ENCODE data around the gene WDFY2.
"Not testable (repeated sequence)": the region's sequence is repeated elsewhere in the genome, so short reads cannot be mapped to it uniquely, and the experiment has no call there.

Gene WDFY2

GRCh38 chr13:51673165-51673564, 88.9 kb downstream of the WDFY2 start:
- DNase-seq: no peak

GRCh38 chr13:51674276-51674675, 90.0 kb downstream of the WDFY2 start:
- DNase-seq: no peak

GRCh38 chr13:51675385-51675784, 91.1 kb downstream of the WDFY2 start:
- DNase-seq: no peak

- no peak for DNase-seq
Measured at GRCh38 chr13:51675877-51676276, 91.6 kb downstream of the WDFY2 start.

- DNase-seq: no peak
Measured at GRCh38 chr13:51676739-51677138, 92.5 kb downstream of the WDFY2 start.

GRCh38 chr13:51678420-51678819, 94.2 kb downstream of the WDFY2 start:
- no peak for DNase-seq

GRCh38 chr13:51679616-51680015, 95.4 kb downstream of the WDFY2 start:
- DNase-seq: no peak

- no peak for DNase-seq
Measured at GRCh38 chr13:51681037-51681678, 96.9 kb downstream of the WDFY2 start.

GRCh38 chr13:51682686-51683085, 98.4 kb downstream of the WDFY2 start:
- no peak for DNase-seq

- DNase-seq: no peak
Measured at GRCh38 chr13:51683597-51683996, 99.3 kb downstream of the WDFY2 start.

GRCh38 chr13:51684076-51684475, 99.8 kb downstream of the WDFY2 start:
- no peak for DNase-seq

GRCh38 chr13:51687947-51688714, 103.9 kb downstream of the WDFY2 start:
- DNase-seq: no peak

- no peak for DNase-seq
Measured at GRCh38 chr13:51688937-51689662, 104.8 kb downstream of the WDFY2 start.

GRCh38 chr13:51689663-51689996, 105.4 kb downstream of the WDFY2 start:
- no peak for DNase-seq

- not testable (repeated sequence) for DNase-seq
Measured at GRCh38 chr13:51695677-51696076, 111.4 kb downstream of the WDFY2 start.

- no peak for DNase-seq
Measured at GRCh38 chr13:51697181-51697580, 112.9 kb downstream of the WDFY2 start.

- DNase-seq: no peak
Measured at GRCh38 chr13:51697855-51698254, 113.6 kb downstream of the WDFY2 start.

- no peak for DNase-seq
Measured at GRCh38 chr13:51698352-51698751, 114.1 kb downstream of the WDFY2 start.

- no peak for DNase-seq
Measured at GRCh38 chr13:51704399-51705313, 120.4 kb downstream of the WDFY2 start.

- no peak for DNase-seq
Measured at GRCh38 chr13:51707461-51707860, 123.2 kb downstream of the WDFY2 start.

GRCh38 chr13:51713807-51714206, 129.5 kb downstream of the WDFY2 start:
- no peak for DNase-seq

GRCh38 chr13:51714663-51715168, 130.5 kb downstream of the WDFY2 start:
- DNase-seq: no peak

- no peak for DNase-seq
Measured at GRCh38 chr13:51715613-51716012, 131.4 kb downstream of the WDFY2 start.

All from activated effector memory CD4-positive, alpha-beta T cell treated with Interleukin-2 at 50 U/mL for 16 hours (primary cell).